ENCODE results near the gene WDR43.

WDR43 gene

DNA sequence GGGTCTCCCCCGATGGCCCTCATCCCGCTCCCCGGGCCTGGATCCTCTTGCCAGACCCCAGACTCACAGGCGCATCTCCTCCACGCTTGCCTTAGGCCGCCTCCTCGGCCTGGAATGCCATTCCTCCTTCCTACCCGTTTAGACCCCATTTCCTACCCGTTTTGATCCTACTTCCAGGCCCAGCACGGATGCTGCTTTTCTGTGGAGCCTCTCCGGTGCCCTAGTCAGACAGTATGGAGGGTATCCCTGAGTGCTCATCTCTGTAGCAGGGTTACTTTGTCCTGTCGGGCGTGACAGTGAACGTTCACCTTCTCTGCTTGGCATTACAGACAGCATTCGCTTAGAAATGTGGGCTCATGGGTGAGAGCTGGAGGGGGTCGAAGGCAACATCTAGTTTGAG lies 96.0 kb downstream of the WDR43 start:
- ChIA-PET POLR2A (ENCODE audit: low non-redundant PET) (no interaction called here), CTCF (no interaction called here)
- DNase-seq (ENCODE audit: low spot score) = no peak
- TF ChIP-seq, protein P1, sequence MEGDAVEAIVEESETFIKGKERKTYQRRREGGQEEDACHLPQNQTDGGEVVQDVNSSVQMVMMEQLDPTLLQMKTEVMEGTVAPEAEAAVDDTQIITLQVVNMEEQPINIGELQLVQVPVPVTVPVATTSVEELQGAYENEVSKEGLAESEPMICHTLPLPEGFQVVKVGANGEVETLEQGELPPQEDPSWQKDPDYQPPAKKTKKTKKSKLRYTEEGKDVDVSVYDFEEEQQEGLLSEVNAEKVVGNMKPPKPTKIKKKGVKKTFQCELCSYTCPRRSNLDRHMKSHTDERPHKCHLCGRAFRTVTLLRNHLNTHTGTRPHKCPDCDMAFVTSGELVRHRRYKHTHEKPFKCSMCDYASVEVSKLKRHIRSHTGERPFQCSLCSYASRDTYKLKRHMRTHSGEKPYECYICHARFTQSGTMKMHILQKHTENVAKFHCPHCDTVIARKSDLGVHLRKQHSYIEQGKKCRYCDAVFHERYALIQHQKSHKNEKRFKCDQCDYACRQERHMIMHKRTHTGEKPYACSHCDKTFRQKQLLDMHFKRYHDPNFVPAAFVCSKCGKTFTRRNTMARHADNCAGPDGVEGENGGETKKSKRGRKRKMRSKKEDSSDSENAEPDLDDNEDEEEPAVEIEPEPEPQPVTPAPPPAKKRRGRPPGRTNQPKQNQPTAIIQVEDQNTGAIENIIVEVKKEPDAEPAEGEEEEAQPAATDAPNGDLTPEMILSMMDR (conservative IDR thresholded peaks at IDR 0.05; ENCODE audit: low read depth) = no peak
- H3K27ac ChIP-seq = peak overlapping the region; percentile 88

DNA sequence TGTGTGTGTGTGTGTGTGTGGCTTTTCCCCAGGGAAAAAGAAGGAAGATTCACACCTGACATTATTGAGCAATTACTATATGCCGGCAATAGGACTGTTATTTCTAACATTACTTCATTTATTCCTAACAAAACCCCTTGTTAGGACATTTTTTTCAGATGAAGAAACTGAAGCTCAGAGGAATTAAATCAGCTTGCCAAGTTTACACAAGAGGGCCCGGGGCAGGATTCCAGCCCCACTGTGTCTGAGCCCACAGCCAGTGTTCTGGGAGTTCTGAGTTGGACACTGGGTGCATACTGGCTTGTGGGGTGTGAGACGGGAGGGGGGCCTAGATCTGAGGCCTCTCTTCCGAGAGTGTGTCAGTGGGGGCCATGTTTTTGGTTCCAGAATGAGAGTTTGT lies 96.6 kb downstream of the WDR43 start:
- TF ChIP-seq, protein P1 (conservative IDR thresholded peaks at IDR 0.05; ENCODE audit: low read depth) = no peak
- CTCF ChIA-PET = no interaction called here
- H3K27ac ChIP-seq = peak overlapping the region; percentile 88
- DNase-seq (ENCODE audit: low spot score) = no peak
- POLR2A ChIA-PET (ENCODE audit: low non-redundant PET) = no interaction called here

DNA sequence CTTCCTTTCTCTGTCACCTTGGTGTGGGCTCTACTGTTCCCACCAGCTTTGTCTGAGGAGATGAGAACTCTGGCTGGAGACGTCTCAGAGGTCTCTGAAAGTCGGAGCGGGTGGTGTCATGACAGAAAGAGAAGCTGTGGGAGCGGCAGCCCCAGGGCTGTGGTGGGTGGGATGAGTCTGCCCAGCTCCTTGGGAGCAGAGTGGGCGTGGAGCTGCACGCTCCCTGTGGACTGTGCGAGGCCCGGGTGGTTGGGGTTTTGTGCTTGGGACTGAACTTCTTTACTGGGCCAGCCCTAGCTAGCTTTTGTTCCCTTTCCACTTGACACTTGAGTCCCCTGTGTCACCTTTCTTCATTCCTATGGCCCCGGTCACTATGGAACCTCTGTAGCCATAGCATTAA lies 97.0 kb downstream of the WDR43 start:
- no peak for DNase-seq (ENCODE audit: low spot score)
- CTCF ChIA-PET = no interaction called here
- TF ChIP-seq, protein P1 (conservative IDR thresholded peaks at IDR 0.05; ENCODE audit: low read depth) = no peak
- POLR2A ChIA-PET (ENCODE audit: low non-redundant PET) = no interaction called here
- H3K27ac ChIP-seq = peak overlapping the region; percentile 88

DNA sequence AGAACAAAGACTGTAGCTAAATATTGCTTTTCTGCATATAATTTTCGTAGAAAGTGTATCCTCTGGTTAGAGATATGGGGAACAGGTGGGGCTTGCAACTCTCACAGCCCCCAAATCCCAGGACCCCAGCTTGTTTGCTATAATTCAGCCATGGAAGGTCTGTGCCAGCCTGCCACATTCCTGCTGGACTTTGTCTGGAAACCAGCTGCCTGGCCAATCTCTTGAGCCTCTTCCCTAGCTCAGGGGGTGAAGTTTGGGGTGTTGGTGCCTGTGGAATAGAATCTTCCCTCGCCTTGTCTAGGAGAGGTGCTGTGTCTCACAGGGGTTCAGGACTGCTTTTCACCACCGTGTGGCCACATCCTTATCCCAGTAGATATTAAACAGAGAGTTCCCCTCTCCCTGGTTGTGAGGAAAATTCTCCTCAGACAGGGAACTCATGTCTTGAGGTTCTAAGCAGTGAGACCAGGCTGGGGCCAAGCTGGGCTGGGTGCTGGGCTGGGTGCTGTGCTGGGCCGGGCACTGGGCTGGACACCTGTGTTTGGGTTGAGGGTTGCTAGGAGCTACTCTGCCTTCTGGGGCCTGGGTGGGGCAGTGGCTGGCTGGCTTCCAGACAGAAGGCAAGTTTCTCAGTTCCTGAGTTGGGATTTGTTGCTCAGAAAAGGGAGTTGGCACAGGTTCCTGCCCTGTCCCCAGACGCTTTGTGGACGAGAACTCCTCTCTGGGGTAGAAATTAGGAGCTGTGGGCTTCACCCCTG lies 98.9 kb downstream of the WDR43 start:
- CTCF ChIA-PET = no interaction called here
- DNase-seq (ENCODE audit: low spot score) = peak; percentile 56
- TF ChIP-seq, protein P1 (conservative IDR thresholded peaks at IDR 0.05; ENCODE audit: low read depth) = no peak
- POLR2A ChIA-PET (ENCODE audit: low non-redundant PET) = no interaction called here
- peak overlapping the region; percentile 88 for H3K27ac ChIP-seq

DNA sequence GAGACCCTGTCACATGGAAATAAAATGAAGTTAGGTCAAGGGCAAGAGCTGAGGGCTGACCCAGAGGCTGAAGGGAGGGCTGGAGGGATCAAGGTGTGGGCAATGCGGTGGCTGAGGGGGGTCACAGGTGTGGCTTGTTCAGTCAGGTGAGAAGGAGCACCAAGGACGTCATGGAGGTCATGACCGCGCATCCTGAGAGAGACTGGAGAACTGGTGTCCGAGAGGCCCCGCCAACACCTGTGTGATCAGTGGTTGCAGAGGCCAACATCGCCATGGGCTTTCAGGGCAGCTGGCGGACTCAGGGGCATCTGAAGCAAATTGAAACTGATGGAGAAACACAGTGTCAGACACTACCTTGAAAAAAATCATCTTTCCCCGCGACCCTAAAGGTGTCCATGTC lies 99.6 kb downstream of the WDR43 start:
- no peak for DNase-seq (ENCODE audit: low spot score)
- POLR2A ChIA-PET (ENCODE audit: low non-redundant PET) = no interaction called here
- H3K27ac ChIP-seq = peak overlapping the region; percentile 88
- CTCF ChIA-PET = interaction anchor here (0.6 kb wide), 1 partner anchor 115 kb away, joined by 5 read pairs; no protein-coding TSS in a partner anchor
- TF ChIP-seq, protein P1 (conservative IDR thresholded peaks at IDR 0.05; ENCODE audit: low read depth) = no peak

DNA sequence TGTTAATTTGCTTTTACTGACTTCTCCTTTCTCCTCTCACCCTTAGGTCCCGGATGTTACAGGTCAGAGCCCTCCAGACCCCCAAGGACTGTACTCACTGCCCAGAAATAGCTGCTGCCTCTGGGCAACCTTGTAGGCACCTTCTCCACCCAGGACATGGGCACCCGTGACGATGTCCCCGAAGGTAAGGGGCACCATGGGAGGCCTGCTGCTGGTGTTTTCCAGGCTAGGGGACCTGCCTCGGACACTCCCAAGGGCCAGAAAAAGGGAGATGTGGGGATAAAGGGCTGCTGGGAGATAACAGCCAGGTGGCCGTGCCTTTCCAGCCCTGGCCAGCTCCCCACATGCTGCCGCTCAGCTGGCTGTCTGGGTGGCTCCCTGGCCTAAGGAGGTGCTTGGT lies 100.2 kb downstream of the WDR43 start:
- peak overlapping the region; percentile 88 for H3K27ac ChIP-seq
- ChIA-PET CTCF (interaction anchor here (0.6 kb wide), 1 partner anchor 115 kb away, joined by 5 read pairs; no protein-coding TSS in a partner anchor), POLR2A (ENCODE audit: low non-redundant PET) (no interaction called here)
- no peak for DNase-seq (ENCODE audit: low spot score)
- TF ChIP-seq, protein P1 (conservative IDR thresholded peaks at IDR 0.05; ENCODE audit: low read depth) = no peak

Data from RWPE1 (cell line).